HepG2 (cell line): ENCODE data around the gene RNU2-63P. TPM values are rescaled to one million over a fixed set of nuclear protein-coding genes. Genes with fewer than 3 reads are reported as not detected.
A peak's percentile ranks its signal among the peaks of the same experiment; 100 is the strongest.

Experiments used
- ATAC-seq: fragments of 200-7000 bp; cut with Tn5 transposase; 3 replicates; pipeline ENCODE4 v1.9.1; 2020; ENCODE audit warnings: mild to moderate bottlenecking, moderate library complexity
- BruUV-seq: library from RNA; stranded (reverse); fragments of 400-500 nt; replicated peaks from 2 replicates; lab custom pipeline; 2021; lab: Mats Ljungman, UMichigan
- CTCF ChIA-PET: fragments of 300-600 bp; formaldehyde crosslinking; extraction: SDS; loops from one replicate; lab custom pipeline; 2021; ENCODE audit warnings: low total read pairs, inconsistent platforms, low intra/inter-chr PET ratio; lab: Yijun Ruan, JAX
- POLR2A ChIA-PET: fragments of 350-600 bp; sonication (Branson Sonifier 250); formaldehyde crosslinking; loops from one replicate; lab custom pipeline; 2020; ENCODE audit warnings: antibody characterized with exemption, inconsistent platforms; lab: Yijun Ruan, JAX
- DNase-seq: peaks from one replicate; pipeline ENCODE4 v3.0.0-alpha.2; 2015; ENCODE audit warnings: low spot score
- FAIRE-seq: peaks from 3 replicates; lab custom pipeline; 2011; peaks lifted over from hg19 to GRCh38; lab: Jason Lieb, UNC
- H2AFZ ChIP-seq: one replicate; pipeline ENCODE4 v1.6.1; 2011; ENCODE audit warnings: low read length, inconsistent platforms
- H3K27ac ChIP-seq: fragments of 300-600 bp; 3 replicates; pipeline ENCODE4 v1.8.0; 2011; ENCODE audit warnings: mixed run types, mild to moderate bottlenecking, mixed read lengths, low read length, inconsistent platforms; ENCODE audit not compliant: insufficient read depth; ENCODE audit errors: extremely low read length
- H3K27me3 ChIP-seq, 2 experiments: fragments of 200-600 bp in 1 of 2; 2 replicates in 1 of 2; 3 replicates in 1 of 2; pipeline versions ENCODE4 v1.6.0 to v1.8.0; 2011; ENCODE audit warnings: low read length in 2 of 2, mild to moderate bottlenecking in 2 of 2, moderate library complexity in 2 of 2, inconsistent platforms in 1 of 2; ENCODE audit not compliant: insufficient read depth in 2 of 2, control insufficient read depth in 1 of 2
- H3K36me3 ChIP-seq, 2 experiments: fragments of 200-600 bp in 1 of 2; replicated peaks in 1 of 2; 2 replicates in 1 of 2; 3 replicates in 1 of 2; pipeline versions ENCODE4 v1.5.1 to v1.8.0; 2011; ENCODE audit warnings: low read length in 2 of 2, inconsistent platforms in 1 of 2; ENCODE audit not compliant: insufficient read depth in 2 of 2, control insufficient read depth in 1 of 2
- H3K4me1 ChIP-seq: 2 replicates; pipeline ENCODE4 v1.5.1; 2012; ENCODE audit warnings: low read length, inconsistent platforms; ENCODE audit not compliant: insufficient read depth
- H3K4me2 ChIP-seq: 2 replicates; pipeline ENCODE4 v1.6.0; 2011; ENCODE audit warnings: low read depth, low read length, inconsistent platforms
- H3K4me3 ChIP-seq, 3 experiments: fragments of 200-600 bp in 1 of 3; sonication (generic), shearing (Covaris generic) in 1 of 3; replicated peaks in 1 of 3; 2 replicates each; pipeline ENCODE4 v1.5.1; 2011 to 2016; ENCODE audit warnings: low read length in 3 of 3, inconsistent platforms in 2 of 3, low read depth in 2 of 3, mild to moderate bottlenecking in 2 of 3, control low read depth in 1 of 3, mixed read lengths in 1 of 3; ENCODE audit not compliant: insufficient read depth in 1 of 3
- H3K79me2 ChIP-seq: one replicate; pipeline ENCODE4 v1.6.1; 2011; ENCODE audit warnings: low read length, inconsistent platforms; ENCODE audit not compliant: insufficient read depth
- H3K9ac ChIP-seq: 2 replicates; pipeline ENCODE4 v1.6.0; 2011; ENCODE audit warnings: mild to moderate bottlenecking, low read depth, low read length, inconsistent platforms; ENCODE audit not compliant: insufficient read depth
- H3K9me3 ChIP-seq: 2 replicates; pipeline ENCODE4 v1.5.1; 2012; ENCODE audit warnings: mild to moderate bottlenecking, low read length
- H4K20me1 ChIP-seq: 2 replicates; pipeline ENCODE4 v1.6.0; 2011; ENCODE audit warnings: inconsistent platforms, mild to moderate bottlenecking, low read length, moderate library complexity; ENCODE audit not compliant: insufficient read depth
- STAG1 ChIP-seq: sonication (generic); formaldehyde crosslinking; IDR thresholded peaks from 2 replicates; pipeline ENCODE4 v1.4.0; 2020; ENCODE audit warnings: missing genetic modification reagents
- ZNF552 ChIP-seq: sonication (generic); formaldehyde crosslinking; IDR thresholded peaks from 2 replicates; pipeline ENCODE4 v1.9.0; 2022; ENCODE audit warnings: missing genetic modification reagents, mild to moderate bottlenecking, borderline replicate concordance
- ZNF703 ChIP-seq: sonication (generic); formaldehyde crosslinking; IDR thresholded peaks from 2 replicates; pipeline ENCODE4 v1.5.1; 2020; ENCODE audit warnings: missing genetic modification reagents, mild to moderate bottlenecking, moderate library complexity, borderline replicate concordance
- ZNF713 ChIP-seq: sonication (generic); formaldehyde crosslinking; IDR thresholded peaks from 2 replicates; pipeline ENCODE4 v1.4.0; 2020; ENCODE audit warnings: mild to moderate bottlenecking, missing genetic modification reagents
- WGBS: methylation state at CpG from one replicate; pipeline ENCODE4 v1.1.6; 2017; ENCODE audit warnings: low lambda C conversion rate; 5-methylcytosine and 5-hydroxymethylcytosine counted together
- in situ Hi-C: cut with HindIII; loops from 2 replicates; pipeline ENCODE4 v1.10.0; 2017; ENCODE audit warnings: low pct_unique_long_range_greater_than_20kb; ENCODE audit not compliant: extremely low pct_ligation_motif_present
- intact Hi-C: fragments of 100-400 bp; cut with micrococcal nuclease; formaldehyde crosslinking; loops from one replicate; pipeline ENCODE4 v1.10.0; 2022; ENCODE audit not compliant: unreplicated experiment
- polyA plus RNA-seq, 8 experiments: library from polyadenylated mRNA; depleted of rRNA in 3 of 8; stranded (reverse) in 7 of 8; unstranded in 1 of 8; fragments of >200 nt; fragmentation: Illumina TruSeq in 4 of 8; extraction: Trizol in 4 of 8; gene quantifications; 2 replicates each; pipeline versions ENCODE4 v1.2.1 to v1.2.3, GENCODE V29; 2011 to 2016; ENCODE audit warnings: low read depth in 4 of 8, missing spikeins in 1 of 8, mixed read lengths in 1 of 8; ENCODE audit not compliant: insufficient read depth in 1 of 8
- total RNA-seq, 5 experiments: library from RNA; depleted of rRNA; stranded (reverse); fragments of >200 nt; fragmentation: Illumina TruSeq; extraction: Trizol; gene quantifications; 2 replicates each; pipeline ENCODE4 v1.2.3, GENCODE V29; 2016; ENCODE audit warnings: low read depth in 1 of 5
- TF ChIP-seq, protein P1 (sequence below): sonication (generic); formaldehyde crosslinking; IDR thresholded peaks from 2 replicates; pipeline ENCODE4 v1.5.0; 2020; ENCODE audit warnings: mild to moderate bottlenecking, missing genetic modification reagents, moderate library complexity

The RNU2-63P gene
- total and polyA plus RNA-seq, 2 of the 13 experiments (the other 11 are each of a cell fraction or from before 2014, with no cell fraction given): 6.8 TPM; not detected in 1

DNA sequence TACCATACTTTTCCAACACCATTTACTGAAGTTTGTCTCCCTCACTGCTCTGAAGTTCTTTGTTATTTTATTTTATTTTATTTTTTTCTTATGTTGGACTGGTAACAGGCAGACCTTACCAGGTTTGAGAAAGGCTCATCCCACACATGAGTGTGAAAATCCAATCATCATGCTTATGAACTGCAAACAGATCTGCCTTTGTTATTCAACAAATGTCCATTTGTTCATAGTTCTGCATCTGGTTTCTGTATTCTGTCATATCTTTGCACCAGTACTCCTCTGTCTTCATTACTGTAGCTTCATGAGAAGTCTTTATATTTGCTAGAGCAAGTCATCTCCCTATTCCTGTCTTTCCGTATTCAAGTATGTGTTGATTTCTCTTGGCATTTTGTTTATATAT, 5.3 kb downstream of the RNU2-63P start (continued):
- TF ChIP-seq ZNF552 (no peak), ZNF713 (CRISPR knock-in tag) (no peak)

DNA sequence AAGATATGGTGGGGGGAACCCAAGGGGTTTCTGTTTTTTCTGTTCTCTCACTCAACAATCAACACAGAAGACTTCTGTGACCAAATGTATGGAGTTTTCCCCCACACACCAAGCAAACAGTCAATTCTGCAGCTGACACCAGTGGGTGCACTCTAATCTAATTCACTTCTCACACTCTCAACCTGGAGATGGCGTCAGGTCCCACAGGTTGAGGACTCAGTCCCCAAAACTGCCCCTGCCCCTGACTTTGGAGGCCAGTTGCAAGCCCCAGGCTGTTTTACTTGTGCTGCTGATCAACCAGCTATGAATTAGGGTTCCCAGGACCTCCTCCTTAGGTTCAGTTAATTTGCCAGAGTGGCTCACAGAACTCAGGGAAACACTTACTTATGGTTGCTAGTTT, 6.2 kb downstream of the RNU2-63P start:
- Histone ChIP-seq H3K4me3 (no peak overlapping the region), H3K36me3 (no peaks in the 10 kb centered on the region), H3K79me2 (no peaks in the 10 kb centered on the region), H3K27me3 (no peaks in the 10 kb centered on the region), H3K27ac (no peak overlapping the region), H3K4me2 (no peak overlapping the region), H2AFZ (no peak overlapping the region), H3K4me1 (peaks cover 29% of the 10 kb centered on the region), H3K9me3 (no peaks in the 10 kb centered on the region), H3K9ac (no peak overlapping the region), H4K20me1 (no peaks in the 10 kb centered on the region)
- FAIRE-seq (no peak), ATAC-seq (no peak), DNase-seq (no peak)
- BruUV-seq: no TSS peak
- intact Hi-C loops (no loop called here), in situ Hi-C loops (no loop called here)
- TF ChIP-seq, protein P1, sequence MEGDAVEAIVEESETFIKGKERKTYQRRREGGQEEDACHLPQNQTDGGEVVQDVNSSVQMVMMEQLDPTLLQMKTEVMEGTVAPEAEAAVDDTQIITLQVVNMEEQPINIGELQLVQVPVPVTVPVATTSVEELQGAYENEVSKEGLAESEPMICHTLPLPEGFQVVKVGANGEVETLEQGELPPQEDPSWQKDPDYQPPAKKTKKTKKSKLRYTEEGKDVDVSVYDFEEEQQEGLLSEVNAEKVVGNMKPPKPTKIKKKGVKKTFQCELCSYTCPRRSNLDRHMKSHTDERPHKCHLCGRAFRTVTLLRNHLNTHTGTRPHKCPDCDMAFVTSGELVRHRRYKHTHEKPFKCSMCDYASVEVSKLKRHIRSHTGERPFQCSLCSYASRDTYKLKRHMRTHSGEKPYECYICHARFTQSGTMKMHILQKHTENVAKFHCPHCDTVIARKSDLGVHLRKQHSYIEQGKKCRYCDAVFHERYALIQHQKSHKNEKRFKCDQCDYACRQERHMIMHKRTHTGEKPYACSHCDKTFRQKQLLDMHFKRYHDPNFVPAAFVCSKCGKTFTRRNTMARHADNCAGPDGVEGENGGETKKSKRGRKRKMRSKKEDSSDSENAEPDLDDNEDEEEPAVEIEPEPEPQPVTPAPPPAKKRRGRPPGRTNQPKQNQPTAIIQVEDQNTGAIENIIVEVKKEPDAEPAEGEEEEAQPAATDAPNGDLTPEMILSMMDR (CRISPR knock-in tag): peak; percentile 33
- TF ChIP-seq ZNF703 (CRISPR knock-in tag): no peak
- TF ChIP-seq STAG1: peak; percentile 29; the same call in 1 of the 2 replicates
- ChIA-PET CTCF (no interaction called here), POLR2A (no interaction called here)
- WGBS: 19% methylated on average over 1 of the region's 1 CpG
